Endodermal cell (in vitro differentiated cells): ENCODE results near the gene KRT25. TPM values are rescaled to one million over a fixed set of nuclear protein-coding genes. Genes with fewer than 3 reads are reported as not detected.
A peak's percentile ranks its signal among the peaks of the same experiment; 100 is the strongest.

Source experiments
- DNase-seq: peaks from one replicate; pipeline ENCODE4 v3.0.0-alpha.2; 2017
- H3K27ac ChIP-seq: 2 replicates; pipeline ENCODE4 v1.5.1; 2013; ENCODE audit warnings: mild to moderate bottlenecking, low read depth, low read length, moderate library complexity
- H3K27me3 ChIP-seq: 2 replicates; pipeline ENCODE4 v1.6.1; 2013; ENCODE audit warnings: mild to moderate bottlenecking, low read length, moderate library complexity; ENCODE audit not compliant: insufficient read depth, control insufficient read depth, poor library complexity, severe bottlenecking
- H3K36me3 ChIP-seq: 2 replicates; pipeline ENCODE4 v1.7.0; 2013; ENCODE audit warnings: mild to moderate bottlenecking, low read length, moderate library complexity; ENCODE audit not compliant: control insufficient read depth, insufficient read depth
- H3K4me1 ChIP-seq: one replicate; pipeline ENCODE4 v1.7.0; 2013; ENCODE audit warnings: low read length; ENCODE audit not compliant: control insufficient read depth, insufficient read depth
- H3K4me3 ChIP-seq: 2 replicates; pipeline ENCODE4 v1.5.1; 2013; ENCODE audit warnings: mild to moderate bottlenecking, low read length, moderate library complexity
- H3K9ac ChIP-seq: 2 replicates; pipeline ENCODE4 v1.6.1; 2013; ENCODE audit warnings: mild to moderate bottlenecking, low read length, moderate library complexity; ENCODE audit not compliant: poor library complexity, severe bottlenecking; ENCODE audit errors: extremely low read depth
- H3K9me3 ChIP-seq: 2 replicates; pipeline ENCODE4 v1.6.1; 2013; ENCODE audit warnings: mild to moderate bottlenecking, low read length, moderate library complexity; ENCODE audit not compliant: control insufficient read depth
- H3K27ac Mint-ChIP-seq: 2 replicates; pipeline ENCODE4 v1.8.0; 2020; ENCODE audit warnings: mixed read lengths
- H3K27me3 Mint-ChIP-seq: 2 replicates; pipeline ENCODE4 v1.8.0; 2021; ENCODE audit warnings: mild to moderate bottlenecking, mixed read lengths; ENCODE audit not compliant: insufficient read depth
- H3K36me3 Mint-ChIP-seq: 2 replicates; pipeline ENCODE4 v1.8.0; 2020; ENCODE audit warnings: low read depth, mixed read lengths
- H3K4me1 Mint-ChIP-seq: 2 replicates; pipeline ENCODE4 v1.8.0; 2020; ENCODE audit warnings: mixed read lengths
- H3K4me3 Mint-ChIP-seq: 2 replicates; pipeline ENCODE4 v1.8.0; 2020; ENCODE audit warnings: mild to moderate bottlenecking, moderate library complexity, mixed read lengths
- H3K9me3 Mint-ChIP-seq: 2 replicates; pipeline ENCODE4 v1.8.0; 2020; ENCODE audit warnings: mild to moderate bottlenecking, mixed read lengths
- WGBS, 2 experiments: methylation state at CpG; one replicate each; pipeline versions ENCODE4 v1.1.5 to v1.1.7; 2013; ENCODE audit warnings: missing lambda C conversion rate in 2 of 2, mixed read lengths in 1 of 2; ENCODE audit not compliant: insufficient coverage in 1 of 2, insufficient read length in 1 of 2; 5-methylcytosine and 5-hydroxymethylcytosine counted together
- total RNA-seq, 2 donors: library from RNA; stranded (reverse); fragmentation: NEBNext Ultra II Directional in 1 of 2; extraction: Animal tissue kit (Norgen Biotek cat#: 25700) in 1 of 2; gene quantifications; 2 replicates in 1 of 2; 3 replicates in 1 of 2; pipeline ENCODE4 v1.2.1, GENCODE V29; 2021
- TF ChIP-seq, protein P1 (sequence below): fragments of 200-600 bp; sonication (generic); conservative IDR thresholded peaks from 2 replicates; pipeline ENCODE4 v1.5.0; 2021; ENCODE audit warnings: antibody characterized with exemption, mild to moderate bottlenecking

The KRT25 gene
- total RNA-seq, 2 donors from 2014 or later: not detected

DNA sequence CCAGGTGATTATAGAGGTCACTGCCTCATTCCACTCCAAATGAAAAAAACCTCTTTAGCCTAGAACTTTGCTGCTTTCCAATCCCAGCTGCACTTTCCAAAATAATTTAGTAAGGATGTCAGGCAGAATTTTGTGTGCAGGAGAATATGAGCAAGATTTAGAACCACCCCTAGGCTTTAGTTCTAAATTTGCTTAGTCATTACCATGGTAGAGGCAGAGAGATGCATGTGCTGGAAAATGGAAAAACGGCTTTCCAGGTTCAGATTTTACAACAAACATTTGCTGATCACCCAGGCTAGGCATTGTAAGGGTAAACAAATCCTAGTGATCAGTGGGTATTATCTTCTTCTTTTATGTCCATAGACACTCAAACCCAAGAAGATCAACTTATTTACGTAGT is 10.5 kb upstream of the KRT25 start:
- Mint-ChIP-seq H3K9me3 (peaks cover 39% of the 10 kb centered on the region), H3K27me3 (peaks cover 3% of the 10 kb centered on the region), H3K27ac (no peak overlapping the region), H3K4me1 (peaks cover 4% of the 10 kb centered on the region), H3K36me3 (peaks cover 4% of the 10 kb centered on the region), H3K4me3 (no peak overlapping the region)
- TF ChIP-seq, protein P1, sequence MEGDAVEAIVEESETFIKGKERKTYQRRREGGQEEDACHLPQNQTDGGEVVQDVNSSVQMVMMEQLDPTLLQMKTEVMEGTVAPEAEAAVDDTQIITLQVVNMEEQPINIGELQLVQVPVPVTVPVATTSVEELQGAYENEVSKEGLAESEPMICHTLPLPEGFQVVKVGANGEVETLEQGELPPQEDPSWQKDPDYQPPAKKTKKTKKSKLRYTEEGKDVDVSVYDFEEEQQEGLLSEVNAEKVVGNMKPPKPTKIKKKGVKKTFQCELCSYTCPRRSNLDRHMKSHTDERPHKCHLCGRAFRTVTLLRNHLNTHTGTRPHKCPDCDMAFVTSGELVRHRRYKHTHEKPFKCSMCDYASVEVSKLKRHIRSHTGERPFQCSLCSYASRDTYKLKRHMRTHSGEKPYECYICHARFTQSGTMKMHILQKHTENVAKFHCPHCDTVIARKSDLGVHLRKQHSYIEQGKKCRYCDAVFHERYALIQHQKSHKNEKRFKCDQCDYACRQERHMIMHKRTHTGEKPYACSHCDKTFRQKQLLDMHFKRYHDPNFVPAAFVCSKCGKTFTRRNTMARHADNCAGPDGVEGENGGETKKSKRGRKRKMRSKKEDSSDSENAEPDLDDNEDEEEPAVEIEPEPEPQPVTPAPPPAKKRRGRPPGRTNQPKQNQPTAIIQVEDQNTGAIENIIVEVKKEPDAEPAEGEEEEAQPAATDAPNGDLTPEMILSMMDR: no peak
- peaks cover 30% of the 10 kb centered on the region for H3K9me3 ChIP-seq
- H3K36me3 ChIP-seq: no peaks in the 10 kb centered on the region
- no peak overlapping the region for H3K4me3 ChIP-seq
- H3K27me3 ChIP-seq: no peaks in the 10 kb centered on the region
- no peaks in the 10 kb centered on the region for H3K4me1 ChIP-seq
- H3K9ac ChIP-seq: no peak overlapping the region
- H3K27ac ChIP-seq: no peak overlapping the region
- WGBS, 2 experiments: 97% methylated on average over 2 of the region's 2 CpGs; no CpG with 5 or more reads in 1 of the 2 experiments
- no peak for DNase-seq

DNA sequence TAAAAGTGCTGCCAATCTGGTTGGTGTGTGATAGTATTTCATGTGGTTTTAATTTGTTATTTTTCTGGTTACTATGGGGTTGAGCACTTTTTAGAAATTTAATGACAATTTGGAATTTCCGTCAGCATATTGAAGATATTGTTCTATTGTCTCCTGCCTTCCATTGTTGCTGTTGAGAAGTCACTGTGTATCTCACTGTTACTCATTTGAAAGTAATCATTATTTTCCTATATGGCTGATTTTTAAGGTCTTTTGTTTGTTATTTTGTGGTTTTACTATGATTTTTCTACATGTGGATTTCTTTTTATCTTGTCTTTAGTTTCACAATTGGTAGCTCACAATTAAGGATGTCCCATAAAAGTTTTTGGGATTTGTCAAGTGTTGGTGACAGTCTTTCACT is 8.6 kb upstream of the KRT25 start:
- Histone ChIP-seq H3K27me3 (no peaks in the 10 kb centered on the region), H3K36me3 (no peaks in the 10 kb centered on the region), H3K9ac (no peak overlapping the region), H3K4me1 (no peaks in the 10 kb centered on the region), H3K27ac (no peak overlapping the region), H3K4me3 (no peak overlapping the region), H3K9me3 (peaks cover 49% of the 10 kb centered on the region)
- H3K4me3 Mint-ChIP-seq: no peak overlapping the region
- TF ChIP-seq, protein P1: no peak
- no peak for DNase-seq
- peaks cover 4% of the 10 kb centered on the region for H3K4me1 Mint-ChIP-seq
- peaks cover 3% of the 10 kb centered on the region for H3K27me3 Mint-ChIP-seq
- H3K36me3 Mint-ChIP-seq: peaks cover 4% of the 10 kb centered on the region
- H3K27ac Mint-ChIP-seq: no peak overlapping the region
- peaks cover 57% of the 10 kb centered on the region for H3K9me3 Mint-ChIP-seq
- 93% methylated on average over 1 of the region's 1 CpG; no CpG with 5 or more reads in 1 of the 2 experiments for WGBS, 2 experiments

- H3K4me1 ChIP-seq: no peaks in the 10 kb centered on the region
- TF ChIP-seq, protein P1: no peak
- peak overlapping the region; percentile 39 for H3K4me3 ChIP-seq
- WGBS, 2 experiments: 83% methylated on average over 1 of the region's 1 CpG; no CpG with 5 or more reads in 1 of the 2 experiments
- no peaks in the 10 kb centered on the region for H3K36me3 ChIP-seq
- Mint-ChIP-seq H3K9me3 (peaks cover 61% of the 10 kb centered on the region), H3K27me3 (peaks cover 12% of the 10 kb centered on the region), H3K36me3 (peaks cover 4% of the 10 kb centered on the region), H3K4me3 (no peak overlapping the region), H3K27ac (no peak overlapping the region), H3K4me1 (no peaks in the 10 kb centered on the region)
- H3K27me3 ChIP-seq: no peaks in the 10 kb centered on the region
- no peak overlapping the region for H3K27ac ChIP-seq
- DNase-seq: no peak
- H3K9me3 ChIP-seq: peaks cover 56% of the 10 kb centered on the region
- H3K9ac ChIP-seq: no peak overlapping the region
Observed at GRCh38 chr17:40760105-40761016, 5.2 kb upstream of the KRT25 start.
